ENCODE measurements around the gene ZNF808.
"Not testable (repeated sequence)": the region's sequence is repeated elsewhere in the genome, so short reads cannot be mapped to it uniquely, and the experiment has no call there.

ZNF808 gene

GRCh38 chr19:52536448-52536800 lies 9.0 kb downstream of the ZNF808 start:
- peak; percentile 11 for DNase-seq (ENCODE audit: low read depth)

DNA sequence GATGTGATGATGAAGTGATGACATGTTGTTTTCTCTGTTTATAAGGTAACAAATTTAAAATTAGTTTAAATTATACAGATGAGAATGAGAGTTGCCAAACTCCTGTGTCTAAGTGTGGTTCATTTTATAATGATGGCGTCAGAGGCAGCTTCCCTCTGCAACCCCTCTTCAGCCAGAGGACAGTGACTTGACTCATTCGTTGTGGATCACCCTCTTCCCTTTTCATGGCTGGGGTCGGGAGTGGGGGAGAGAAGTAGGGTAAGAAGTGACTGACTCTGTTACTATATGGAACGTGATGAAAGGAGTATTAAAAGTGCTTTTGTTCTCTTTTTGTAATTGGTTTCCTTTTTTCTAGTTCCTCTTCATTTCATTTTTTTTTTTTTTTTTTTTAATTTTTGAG lies 11.3 kb downstream of the ZNF808 start:
- not testable (repeated sequence) for DNase-seq (ENCODE audit: low read depth)

DNA sequence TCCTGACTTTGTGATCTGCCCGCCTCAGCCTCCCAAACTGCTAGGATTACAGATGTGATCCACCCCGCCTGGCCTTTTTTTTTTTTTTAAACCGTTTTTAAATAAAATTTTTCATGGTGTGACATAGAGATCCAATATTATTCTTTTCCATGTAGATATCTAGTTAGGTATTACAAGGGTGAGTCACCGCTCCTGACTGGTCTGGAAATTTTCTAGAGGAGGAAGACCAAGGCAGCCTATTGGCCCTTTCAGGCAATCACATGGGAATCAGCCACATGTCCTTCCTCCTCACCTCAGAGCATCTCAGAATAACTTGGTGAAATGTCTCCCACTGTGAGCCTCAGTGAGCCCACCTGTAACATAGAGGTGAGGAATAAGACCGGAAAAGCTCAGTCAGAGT lies 13.7 kb downstream of the ZNF808 start:
- not testable (repeated sequence) for DNase-seq (ENCODE audit: low read depth)

- no peak for DNase-seq (ENCODE audit: low read depth)
These were observed 14.1 kb downstream of the ZNF808 start for GRCh38 chr19:52541608-52542007.

DNA sequence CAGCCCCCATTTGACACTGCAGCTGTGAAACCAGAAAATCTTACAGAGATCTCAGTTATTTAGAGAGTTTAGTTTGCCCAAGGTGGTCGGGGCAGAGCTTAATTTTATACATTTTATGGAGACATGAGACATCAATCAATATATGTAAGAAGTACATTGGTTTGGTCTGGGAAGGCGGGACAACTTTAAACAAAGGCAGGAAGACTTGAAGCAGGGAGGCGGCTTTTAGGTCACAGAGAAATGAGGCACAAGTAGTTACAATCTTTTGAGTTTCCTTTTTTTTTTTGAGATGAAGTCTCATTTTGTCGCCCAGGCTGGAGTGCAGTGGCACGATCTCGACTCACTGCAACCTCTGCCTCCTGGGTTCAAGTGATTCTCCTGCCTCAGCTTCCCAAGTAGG lies 15.1 kb downstream of the ZNF808 start:
- DNase-seq (ENCODE audit: low read depth): not testable (repeated sequence)

GRCh38 chr19:52542984-52543664 lies 15.7 kb downstream of the ZNF808 start:
- no peak for DNase-seq (ENCODE audit: low read depth)

GRCh38 chr19:52554216-52554971 lies 26.9 kb downstream of the ZNF808 start:
- DNase-seq (ENCODE audit: low read depth): no peak

DNA sequence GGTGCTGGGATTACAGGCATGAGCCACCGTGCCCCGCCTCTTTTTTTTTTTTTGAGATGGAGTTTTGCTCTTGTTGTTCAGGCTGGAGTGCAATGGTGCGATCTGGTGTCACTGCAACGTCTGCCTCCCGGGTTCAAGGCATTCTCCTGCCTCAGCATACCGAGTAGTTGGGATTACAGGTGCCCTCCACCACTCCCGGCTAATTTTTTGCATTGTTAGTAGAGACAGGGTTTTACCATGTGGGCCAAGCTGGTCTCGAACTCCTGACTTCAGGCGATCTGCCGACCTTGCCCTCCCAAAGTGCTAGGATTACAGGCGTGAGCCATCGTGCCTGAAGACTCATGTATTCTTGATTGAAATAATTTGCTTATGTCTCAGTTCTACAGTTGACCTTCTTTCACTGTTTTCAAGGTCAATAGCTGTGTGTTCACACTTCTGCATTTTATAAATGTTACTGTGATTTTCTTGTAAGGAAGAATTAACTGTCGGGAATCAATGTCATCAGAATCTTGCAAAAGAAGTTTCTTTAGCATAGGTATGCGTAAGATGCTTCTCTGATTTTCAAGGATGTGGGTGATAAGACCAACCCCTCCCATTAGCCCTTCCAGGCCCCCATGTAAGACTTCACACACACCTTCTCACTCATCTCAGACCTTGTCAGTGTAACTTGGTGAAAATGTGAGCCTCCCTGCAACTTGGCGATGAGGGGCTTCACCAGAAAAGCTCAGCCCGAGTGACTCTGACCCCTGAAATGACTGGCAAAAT lies 29.9 kb downstream of the ZNF808 start:
- no peak for DNase-seq (ENCODE audit: low read depth)

DNA sequence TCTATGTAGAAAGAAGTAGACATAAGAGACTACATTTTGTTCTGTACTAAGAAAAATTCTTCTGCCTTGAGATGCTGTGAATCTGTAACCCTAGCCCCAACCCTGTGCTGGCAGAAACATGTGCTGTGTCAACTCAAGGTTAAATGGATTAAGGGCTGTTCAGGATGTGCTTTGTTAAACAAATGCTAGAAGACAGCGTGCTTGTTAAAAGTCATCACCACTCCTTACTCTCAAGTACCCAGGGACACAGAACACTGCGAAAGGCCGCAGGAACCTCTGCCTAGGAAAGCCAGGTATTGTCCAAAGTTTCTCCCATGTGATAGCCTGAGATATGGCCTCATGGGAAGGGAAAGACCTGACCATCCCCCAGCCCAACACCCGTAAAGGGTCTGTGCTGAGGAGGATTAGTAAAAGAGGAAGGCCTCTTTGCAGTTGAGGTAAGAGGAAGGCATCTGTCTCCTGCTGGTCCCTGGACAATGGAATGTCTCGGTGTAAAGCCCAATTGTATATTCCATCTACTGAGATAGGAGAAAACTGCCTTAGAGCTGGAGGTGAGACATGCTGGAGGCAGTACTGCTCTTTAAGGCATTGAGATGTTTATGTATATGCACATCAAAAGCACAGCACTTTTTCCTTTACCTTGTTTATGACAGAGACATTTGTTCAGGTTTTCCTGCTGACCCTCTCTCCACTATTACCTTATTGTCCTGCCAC lies 31.4 kb downstream of the ZNF808 start:
- not testable (repeated sequence) for DNase-seq (ENCODE audit: low read depth)

DNA sequence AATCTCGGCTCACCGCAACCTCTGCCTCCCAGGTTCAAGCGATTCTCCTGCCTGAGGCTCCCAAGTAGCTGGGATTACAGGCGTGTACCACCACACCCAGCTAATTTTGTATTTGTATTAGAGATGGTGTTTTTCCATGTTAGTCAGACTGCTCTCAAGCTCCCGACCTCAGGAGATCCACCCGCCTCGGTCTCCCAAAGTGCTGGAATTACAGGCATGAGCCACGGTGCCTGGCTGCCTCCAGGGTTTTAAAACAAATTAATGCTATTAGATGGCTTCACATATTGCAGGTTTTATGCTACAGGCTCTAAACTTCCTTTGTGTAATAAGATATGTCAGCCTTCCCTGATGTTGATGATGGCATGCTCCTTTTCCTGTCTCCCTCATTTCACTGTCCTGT lies 34.1 kb downstream of the ZNF808 start:
- not testable (repeated sequence) for DNase-seq (ENCODE audit: low read depth)

- DNase-seq (ENCODE audit: low read depth): no peak
These were observed 38.7 kb downstream of the ZNF808 start for GRCh38 chr19:52566121-52566520.

DNA sequence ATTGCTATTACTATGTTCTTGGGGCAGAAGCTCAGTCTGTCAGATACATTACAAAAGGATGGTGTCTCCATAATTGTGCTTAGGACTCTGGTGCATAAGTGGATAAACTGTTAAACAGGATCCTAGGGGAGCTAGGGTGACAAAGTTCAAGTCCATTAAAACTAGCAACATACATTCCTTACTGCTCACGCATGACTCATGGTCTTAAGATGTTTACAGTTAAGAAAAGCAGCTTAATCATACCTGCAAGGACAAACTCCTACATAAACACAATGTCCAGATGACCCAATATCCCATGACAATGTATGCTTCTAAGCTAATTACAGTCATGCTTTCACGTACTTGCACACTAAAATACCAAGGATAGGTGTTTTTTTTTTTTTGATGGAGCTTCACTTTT lies 39.1 kb downstream of the ZNF808 start:
- no peak for DNase-seq (ENCODE audit: low read depth)

DNA sequence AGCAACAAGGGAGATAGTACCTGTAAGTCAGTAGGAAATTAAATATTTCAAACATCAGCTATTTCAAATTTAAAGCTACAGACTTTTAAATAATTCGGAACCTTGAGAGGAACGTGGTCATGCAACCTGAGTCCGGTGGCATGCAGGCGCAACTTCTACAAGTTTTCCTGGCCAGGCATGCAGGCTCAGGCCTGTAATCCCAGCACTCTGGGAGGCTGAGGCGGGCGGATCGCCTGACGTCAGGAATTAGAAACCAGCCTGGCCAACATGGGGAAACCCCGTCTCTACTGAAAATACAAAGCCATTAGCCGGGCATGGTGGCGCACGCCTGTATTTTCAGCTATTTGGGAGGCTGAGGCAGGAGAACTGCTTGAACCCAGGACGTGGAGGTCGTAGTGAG lies 40.5 kb downstream of the ZNF808 start:
- DNase-seq (ENCODE audit: low read depth): no peak

DNA sequence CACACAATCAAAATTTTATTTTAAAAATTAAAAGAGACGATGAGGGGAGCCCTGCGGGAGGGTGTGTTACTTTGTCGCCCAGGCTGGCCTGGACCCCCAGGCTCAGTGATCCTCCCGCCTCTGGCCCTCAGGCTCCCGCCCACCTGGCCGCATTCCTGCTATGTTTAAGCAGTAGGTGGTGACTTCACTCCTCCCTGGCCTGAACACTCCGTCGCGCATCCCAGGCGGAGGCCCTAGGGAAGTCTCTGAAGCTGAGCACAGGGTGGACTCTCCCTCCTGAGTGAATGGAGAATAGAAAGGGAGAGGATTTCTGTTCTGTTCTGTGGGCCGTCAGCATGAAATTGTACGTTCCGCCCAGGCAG lies 42.2 kb downstream of the ZNF808 start:
- DNase-seq (ENCODE audit: low read depth): not testable (repeated sequence)

DNA sequence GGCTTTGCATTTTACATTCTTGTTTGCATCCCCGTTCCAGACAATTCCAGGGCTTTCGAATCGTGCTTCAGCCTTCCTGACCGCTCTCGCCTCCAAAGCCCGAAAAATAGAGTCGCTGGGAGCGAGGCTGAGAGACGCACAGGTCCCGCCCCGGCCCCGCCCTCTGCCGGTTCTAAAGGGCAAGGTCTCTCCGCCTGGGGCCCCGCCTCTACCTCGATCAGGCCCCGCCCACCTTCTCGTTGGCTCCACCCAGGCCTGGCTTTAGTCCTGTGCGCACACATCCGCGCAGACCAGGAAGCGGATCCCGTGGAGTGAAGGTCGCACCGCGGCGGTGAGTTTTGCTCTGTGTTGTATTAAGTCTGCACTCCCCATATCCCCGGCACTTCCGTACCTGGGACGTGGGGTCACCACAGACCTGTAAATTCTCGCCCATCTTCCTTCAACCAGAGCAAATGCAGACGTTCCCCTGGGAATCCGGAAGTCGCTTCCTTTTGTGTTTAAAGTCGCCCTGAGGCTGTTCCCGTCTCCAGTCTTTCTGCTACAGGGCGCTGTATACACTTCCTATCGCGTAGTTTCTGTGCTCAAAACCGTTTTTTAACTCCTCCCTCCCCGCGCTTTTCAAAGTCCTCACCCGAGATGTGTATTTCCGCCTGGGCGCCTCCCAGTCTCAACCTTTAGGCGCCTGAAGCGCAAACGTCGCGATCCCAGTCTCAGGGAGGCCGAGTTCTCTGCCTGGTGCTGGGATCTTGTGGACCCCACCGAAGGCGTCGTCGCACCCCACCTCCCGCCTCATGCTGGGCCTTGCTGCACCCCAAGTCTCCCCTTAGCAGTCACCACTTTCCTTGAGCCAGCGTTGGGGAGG lies 42.8 kb downstream of the ZNF808 start, which contains the start of gene ZNF701:
ZNF701 (plus strand) TSS at position 288 of the 862 bp plus-strand sequence. CDS start 3,861 bp downstream, outside the sequence.
- peak; percentile 91 for DNase-seq (ENCODE audit: low read depth)

DNA sequence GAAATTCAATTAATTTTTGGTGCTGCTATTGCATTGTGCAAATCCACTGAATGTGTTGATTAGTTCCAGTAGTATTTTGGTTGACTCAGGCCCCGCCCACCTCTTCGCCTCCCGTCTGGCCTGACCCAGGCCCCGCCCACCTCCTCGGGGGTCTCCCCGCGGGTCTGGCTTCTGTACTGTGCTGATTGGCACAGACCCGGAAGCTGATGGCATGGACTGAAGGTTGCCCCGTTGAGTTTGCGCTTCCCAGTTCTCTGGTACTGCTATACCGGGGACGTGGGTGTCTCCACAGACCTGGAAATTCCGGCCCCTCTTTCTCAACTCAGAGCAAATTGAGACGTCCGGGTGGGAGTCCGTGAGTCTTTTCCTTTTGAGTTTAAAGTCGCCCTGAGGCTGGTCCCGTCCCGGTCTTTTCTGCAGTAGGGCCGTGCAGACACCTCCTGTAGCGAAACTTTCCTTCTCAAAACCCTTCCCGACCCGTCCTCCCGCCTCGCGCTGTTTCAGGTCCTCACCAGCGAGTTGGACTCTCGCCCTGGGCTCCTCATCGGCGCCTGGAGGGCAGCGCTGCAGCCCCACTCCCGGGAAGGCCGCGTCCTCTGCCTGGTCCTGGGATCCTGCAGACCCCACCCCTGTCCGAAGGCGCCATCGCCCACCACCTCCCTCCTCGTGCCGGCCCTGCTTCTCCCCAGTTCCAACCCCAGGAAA lies 57.4 kb downstream of the ZNF808 start:
- DNase-seq (ENCODE audit: low read depth): no peak

DNA sequence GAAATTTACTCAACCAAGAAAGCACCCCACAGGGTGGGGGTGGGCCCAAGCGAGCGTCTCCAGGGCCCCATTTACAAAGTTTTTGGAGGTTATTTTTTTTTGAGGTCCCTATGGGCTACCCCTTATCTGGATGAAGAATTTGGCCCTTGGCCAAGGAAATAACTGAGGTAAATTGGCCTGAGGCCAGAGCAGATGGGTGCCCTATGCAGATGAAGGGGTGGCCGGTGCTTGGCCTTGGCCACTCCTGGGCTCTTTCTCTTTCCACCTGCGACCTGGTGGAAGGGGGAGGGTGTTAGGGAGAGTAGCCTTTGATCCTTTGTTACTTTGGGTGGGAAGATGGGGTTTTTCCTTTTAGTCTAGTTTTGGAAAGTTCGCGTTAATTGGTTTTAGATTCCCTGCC lies 58.1 kb downstream of the ZNF808 start:
- DNase-seq (ENCODE audit: low read depth): no peak

GRCh38 chr19:52590728-52591127 lies 63.3 kb downstream of the ZNF808 start:
- no peak for DNase-seq (ENCODE audit: low read depth)

DNA sequence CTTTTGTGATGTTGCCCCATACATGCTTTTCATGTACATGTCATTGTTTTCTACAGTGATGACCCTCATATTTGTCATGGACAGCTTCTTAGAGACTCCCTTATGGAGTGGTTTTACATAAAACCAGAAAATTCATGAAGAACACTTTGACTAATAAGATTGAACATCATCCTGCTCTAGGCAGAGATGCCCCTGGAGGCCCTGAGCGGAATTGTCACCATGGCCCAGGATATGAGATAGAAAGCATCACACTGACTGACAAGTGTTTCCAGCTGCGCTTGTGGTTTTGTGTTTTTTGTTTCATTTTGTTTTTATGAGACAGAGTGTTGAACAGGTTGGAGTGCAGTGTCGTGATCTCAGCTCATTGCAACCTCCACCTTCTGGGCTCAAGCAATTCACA lies 64.8 kb downstream of the ZNF808 start:
- no peak for DNase-seq (ENCODE audit: low read depth)

GRCh38 chr19:52593441-52593840 lies 66.0 kb downstream of the ZNF808 start:
- not testable (repeated sequence) for DNase-seq (ENCODE audit: low read depth)

DNA sequence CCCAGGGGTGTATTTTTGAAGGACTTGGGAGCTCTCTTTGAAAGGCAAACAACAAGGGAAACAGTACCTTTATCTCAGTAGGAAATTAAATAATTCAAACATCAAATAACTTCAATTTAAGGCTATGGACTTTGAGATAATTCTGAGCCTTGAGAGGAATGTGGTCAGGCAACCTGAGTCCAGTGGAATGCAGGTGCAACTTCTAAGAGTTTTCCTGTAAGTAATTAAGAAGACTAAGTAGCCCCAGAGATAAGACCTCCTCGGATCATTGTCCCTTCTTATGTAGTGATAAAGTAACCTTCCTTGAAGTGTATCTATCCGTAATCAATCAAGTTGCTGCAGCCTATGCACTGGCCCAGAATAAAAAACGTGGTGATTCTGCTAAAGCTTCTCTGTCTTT lies 71.8 kb downstream of the ZNF808 start:
- DNase-seq (ENCODE audit: low read depth): no peak

All from activated T-helper 9 cell treated with anti-CD3 and anti-CD28 coated beads, Interleukin-2, amount 50 U/mL, for 16 hours (primary cell).